ENCODE data around the gene TCF12.

- TF ChIP-seq CTCF (IDR thresholded peaks at IDR 0.05) (no peak), POLR2A (IDR thresholded peaks at IDR 0.05) (no peak), POLR2AphosphoS5 (IDR thresholded peaks at IDR 0.05; ENCODE audit: insufficient read depth in 1 of 2, low read depth in 1 of 2) (no peak)
Observed at GRCh38 chr15:57280464-57280863, 362.0 kb downstream of the TCF12 start.
